ENCODE measurements around the gene RPS5. TPM values are rescaled to one million over a fixed set of nuclear protein-coding genes. Genes with fewer than 3 reads are reported as not detected.

The RPS5 gene
- polyA plus RNA-seq, 1 donor (not counting 4 experiments of a cell fraction or from before 2014, with no cell fraction given), result 2,056 TPM

DNA sequence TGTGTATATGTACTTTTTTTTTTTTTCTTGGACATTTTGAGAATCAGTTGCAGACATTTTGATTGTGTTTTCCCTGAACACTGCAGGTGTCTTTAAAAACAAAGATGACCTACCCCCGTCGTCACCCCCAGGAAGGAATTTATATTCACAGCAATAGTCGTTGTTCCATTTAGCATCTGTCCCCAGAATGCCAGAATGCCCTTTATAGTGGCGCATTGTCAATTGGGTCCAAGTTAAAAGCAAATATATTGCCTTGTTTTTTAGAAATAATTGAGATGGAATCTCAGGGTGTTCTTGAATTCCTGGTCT, 6.6 kb downstream of the RPS5 start:
- peaks cover 40% of the 10 kb centered on the region for H3K4me1 ChIP-seq (ENCODE audit: control insufficient read depth, extremely low read depth, insufficient read depth, low read length)
- H2AFZ ChIP-seq (ENCODE audit: control insufficient read depth, low read length), result no peak overlapping the region
- H3K9me1 ChIP-seq (ENCODE audit: control insufficient read depth, extremely low read depth, insufficient read depth, low read length), result peaks cover 5% of the 10 kb centered on the region
- H4K20me1 ChIP-seq (ENCODE audit: control insufficient read depth, extremely low read depth, insufficient read depth, low read length), result peaks cover 40% of the 10 kb centered on the region
- no peak overlapping the region for H3K4me2 ChIP-seq (ENCODE audit: control insufficient read depth, extremely low read depth, insufficient read depth, low read depth, low read length)
- dilution Hi-C loops (cut with MboI; ENCODE audit: extremely low pct_ligation_motif_present, low sequenced_read_pairs), result no loop called here
- peaks cover 41% of the 10 kb centered on the region for H3K79me2 ChIP-seq (ENCODE audit: control insufficient read depth, insufficient read depth, low read length)
- no peaks in the 10 kb centered on the region for H3K27me3 ChIP-seq (ENCODE audit: control insufficient read depth, extremely low read depth, insufficient read depth, low read length)
- no peak overlapping the region for H3K27ac ChIP-seq (ENCODE audit: control insufficient read depth, insufficient read depth, low read length)
- H3K36me3 ChIP-seq (ENCODE audit: control insufficient read depth in 2 of 2, extremely low read depth in 1 of 2, insufficient read depth in 2 of 2, low read length in 2 of 2), result peaks cover 24 to 37% of the 10 kb centered on the region in 2 experiments
- no peak overlapping the region for H3K9ac ChIP-seq (ENCODE audit: control insufficient read depth, extremely low read depth, insufficient read depth, low read length)
- no peaks in the 10 kb centered on the region for H3K9me3 ChIP-seq (ENCODE audit: control insufficient read depth, low read depth, low read length)
- FAIRE-seq, result no peak
- H3K4me3 ChIP-seq (ENCODE audit: control insufficient read depth in 2 of 3, extremely low read depth in 1 of 3, insufficient read depth in 2 of 3, low read depth in 1 of 3, low read length in 3 of 3), result no peak overlapping the region
- DNase-seq (ENCODE audit: low read depth, low spot score), result no peak
- no peak for TF ChIP-seq EZH2 (IDR thresholded peaks at IDR 0.05; ENCODE audit: low read length)
- TF ChIP-seq, protein P1, sequence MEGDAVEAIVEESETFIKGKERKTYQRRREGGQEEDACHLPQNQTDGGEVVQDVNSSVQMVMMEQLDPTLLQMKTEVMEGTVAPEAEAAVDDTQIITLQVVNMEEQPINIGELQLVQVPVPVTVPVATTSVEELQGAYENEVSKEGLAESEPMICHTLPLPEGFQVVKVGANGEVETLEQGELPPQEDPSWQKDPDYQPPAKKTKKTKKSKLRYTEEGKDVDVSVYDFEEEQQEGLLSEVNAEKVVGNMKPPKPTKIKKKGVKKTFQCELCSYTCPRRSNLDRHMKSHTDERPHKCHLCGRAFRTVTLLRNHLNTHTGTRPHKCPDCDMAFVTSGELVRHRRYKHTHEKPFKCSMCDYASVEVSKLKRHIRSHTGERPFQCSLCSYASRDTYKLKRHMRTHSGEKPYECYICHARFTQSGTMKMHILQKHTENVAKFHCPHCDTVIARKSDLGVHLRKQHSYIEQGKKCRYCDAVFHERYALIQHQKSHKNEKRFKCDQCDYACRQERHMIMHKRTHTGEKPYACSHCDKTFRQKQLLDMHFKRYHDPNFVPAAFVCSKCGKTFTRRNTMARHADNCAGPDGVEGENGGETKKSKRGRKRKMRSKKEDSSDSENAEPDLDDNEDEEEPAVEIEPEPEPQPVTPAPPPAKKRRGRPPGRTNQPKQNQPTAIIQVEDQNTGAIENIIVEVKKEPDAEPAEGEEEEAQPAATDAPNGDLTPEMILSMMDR (optimal IDR thresholded peaks at IDR 0.05 in 1 of 3, IDR thresholded peaks at IDR 0.05 in 1 of 3, conservative IDR thresholded peaks at IDR 0.05 in 1 of 3; ENCODE audit: extremely low read depth in 1 of 3, insufficient read depth in 2 of 3, low read length in 3 of 3), result no peak

DNA sequence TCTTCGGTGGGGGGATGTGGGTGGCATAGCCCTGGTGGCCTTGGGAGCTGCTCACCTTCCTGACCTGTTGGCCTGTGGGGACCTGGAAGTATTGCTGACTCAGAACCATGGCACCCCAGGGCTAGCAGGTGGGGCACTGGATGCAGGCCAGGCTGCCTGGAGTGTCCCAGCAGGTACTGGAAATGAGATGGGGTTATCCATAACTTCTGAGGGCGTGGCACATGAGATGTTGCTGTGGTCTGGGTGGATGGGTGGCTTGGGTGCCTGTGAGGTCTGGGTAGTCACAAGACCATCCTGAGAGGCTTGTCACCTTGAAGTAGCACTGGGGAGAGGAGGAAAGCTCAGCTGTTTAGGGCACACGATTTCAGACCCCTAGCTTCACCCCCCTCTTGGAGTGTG, 7.8 kb downstream of the RPS5 start:
- no peak for DNase-seq (ENCODE audit: low read depth, low spot score)
- Histone ChIP-seq H3K79me2 (ENCODE audit: control insufficient read depth, insufficient read depth, low read length) (peaks cover 33% of the 10 kb centered on the region), H3K27ac (ENCODE audit: control insufficient read depth, insufficient read depth, low read length) (peak overlapping the region; percentile 25), H3K9me3 (ENCODE audit: control insufficient read depth, low read depth, low read length) (no peaks in the 10 kb centered on the region), H3K36me3 (ENCODE audit: control insufficient read depth in 2 of 2, extremely low read depth in 1 of 2, insufficient read depth in 2 of 2, low read length in 2 of 2) (peaks cover 22 to 30% of the 10 kb centered on the region in 2 experiments), H4K20me1 (ENCODE audit: control insufficient read depth, extremely low read depth, insufficient read depth, low read length) (peaks cover 40% of the 10 kb centered on the region), H3K4me3 (ENCODE audit: control insufficient read depth in 2 of 3, extremely low read depth in 1 of 3, insufficient read depth in 2 of 3, low read depth in 1 of 3, low read length in 3 of 3) (no peak overlapping the region), H3K9me1 (ENCODE audit: control insufficient read depth, extremely low read depth, insufficient read depth, low read length) (peaks cover 5% of the 10 kb centered on the region), H3K27me3 (ENCODE audit: control insufficient read depth, extremely low read depth, insufficient read depth, low read length) (no peaks in the 10 kb centered on the region), H3K4me2 (ENCODE audit: control insufficient read depth, extremely low read depth, insufficient read depth, low read depth, low read length) (no peak overlapping the region), H3K4me1 (ENCODE audit: control insufficient read depth, extremely low read depth, insufficient read depth, low read length) (peaks cover 35% of the 10 kb centered on the region), H2AFZ (ENCODE audit: control insufficient read depth, low read length) (no peak overlapping the region), H3K9ac (ENCODE audit: control insufficient read depth, extremely low read depth, insufficient read depth, low read length) (no peak overlapping the region)
- no peak for TF ChIP-seq EZH2 (IDR thresholded peaks at IDR 0.05; ENCODE audit: low read length)
- TF ChIP-seq, protein P1 (optimal IDR thresholded peaks at IDR 0.05 in 1 of 3, IDR thresholded peaks at IDR 0.05 in 1 of 3, conservative IDR thresholded peaks at IDR 0.05 in 1 of 3; ENCODE audit: extremely low read depth in 1 of 3, insufficient read depth in 2 of 3, low read length in 3 of 3), result no peak
- FAIRE-seq, result no peak
- dilution Hi-C loops (cut with MboI; ENCODE audit: extremely low pct_ligation_motif_present, low sequenced_read_pairs), result no loop called here

Measured in keratinocyte (primary cell).